ENCODE data around the gene TUBB2A. TPM values are rescaled to one million over a fixed set of nuclear protein-coding genes. Genes with fewer than 3 reads are reported as not detected.

The TUBB2A gene
- polyA plus RNA-seq, 1 of the 3 experiments (the other 2 are of a cell fraction): 199 TPM

DNA sequence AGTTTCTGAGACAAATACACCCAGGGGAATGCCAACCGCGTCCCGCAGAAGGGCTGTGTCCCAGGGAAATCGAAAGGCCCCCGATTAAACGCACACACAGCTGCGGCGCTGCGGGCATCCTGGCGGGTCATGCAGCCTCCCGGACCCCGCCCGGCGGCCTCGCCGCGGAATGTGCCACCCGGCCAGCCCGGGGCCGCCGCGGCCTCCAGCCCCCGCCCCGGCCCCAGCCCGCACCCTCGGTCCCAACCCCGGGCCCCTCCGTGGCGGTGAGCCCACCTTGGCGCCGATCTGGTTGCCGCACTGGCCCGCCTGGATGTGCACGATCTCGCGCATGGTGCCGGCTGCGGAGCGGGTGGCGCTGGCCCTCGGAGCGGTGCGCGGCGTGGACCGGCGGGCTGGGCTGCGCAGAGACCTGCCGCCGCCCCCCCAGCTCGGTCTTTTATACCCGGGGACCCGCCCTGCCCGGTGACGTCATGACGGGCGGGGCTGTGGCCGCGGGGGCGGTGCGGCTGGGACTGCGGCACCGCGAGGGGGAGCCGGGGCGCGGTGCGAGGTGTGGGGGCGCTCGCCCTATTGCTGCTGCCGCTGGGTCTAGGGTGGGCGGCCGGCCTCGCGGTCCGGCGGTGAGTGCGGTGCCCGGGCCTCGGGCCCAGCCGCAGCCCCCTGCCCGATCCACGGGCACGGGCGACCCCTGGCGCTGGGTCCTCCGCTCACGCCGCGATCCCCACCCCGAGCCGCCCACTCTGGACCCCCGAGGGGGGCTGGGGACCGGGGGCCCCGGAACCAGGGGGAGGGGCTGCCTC lies at the start of gene TUBB2A (continued):
- TF ChIP-seq, protein P1, sequence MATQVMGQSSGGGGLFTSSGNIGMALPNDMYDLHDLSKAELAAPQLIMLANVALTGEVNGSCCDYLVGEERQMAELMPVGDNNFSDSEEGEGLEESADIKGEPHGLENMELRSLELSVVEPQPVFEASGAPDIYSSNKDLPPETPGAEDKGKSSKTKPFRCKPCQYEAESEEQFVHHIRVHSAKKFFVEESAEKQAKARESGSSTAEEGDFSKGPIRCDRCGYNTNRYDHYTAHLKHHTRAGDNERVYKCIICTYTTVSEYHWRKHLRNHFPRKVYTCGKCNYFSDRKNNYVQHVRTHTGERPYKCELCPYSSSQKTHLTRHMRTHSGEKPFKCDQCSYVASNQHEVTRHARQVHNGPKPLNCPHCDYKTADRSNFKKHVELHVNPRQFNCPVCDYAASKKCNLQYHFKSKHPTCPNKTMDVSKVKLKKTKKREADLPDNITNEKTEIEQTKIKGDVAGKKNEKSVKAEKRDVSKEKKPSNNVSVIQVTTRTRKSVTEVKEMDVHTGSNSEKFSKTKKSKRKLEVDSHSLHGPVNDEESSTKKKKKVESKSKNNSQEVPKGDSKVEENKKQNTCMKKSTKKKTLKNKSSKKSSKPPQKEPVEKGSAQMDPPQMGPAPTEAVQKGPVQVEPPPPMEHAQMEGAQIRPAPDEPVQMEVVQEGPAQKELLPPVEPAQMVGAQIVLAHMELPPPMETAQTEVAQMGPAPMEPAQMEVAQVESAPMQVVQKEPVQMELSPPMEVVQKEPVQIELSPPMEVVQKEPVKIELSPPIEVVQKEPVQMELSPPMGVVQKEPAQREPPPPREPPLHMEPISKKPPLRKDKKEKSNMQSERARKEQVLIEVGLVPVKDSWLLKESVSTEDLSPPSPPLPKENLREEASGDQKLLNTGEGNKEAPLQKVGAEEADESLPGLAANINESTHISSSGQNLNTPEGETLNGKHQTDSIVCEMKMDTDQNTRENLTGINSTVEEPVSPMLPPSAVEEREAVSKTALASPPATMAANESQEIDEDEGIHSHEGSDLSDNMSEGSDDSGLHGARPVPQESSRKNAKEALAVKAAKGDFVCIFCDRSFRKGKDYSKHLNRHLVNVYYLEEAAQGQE (IDR thresholded peaks at IDR 0.05; ENCODE audit: low read depth, low read length): peak; percentile 45; the same call in 1 of the 2 replicates
- 0 out of 2 replicates have a peak, but pooled peaks have one; percentile 40 for TF ChIP-seq SIN3A (IDR thresholded peaks at IDR 0.05; ENCODE audit: borderline replicate concordance, low read depth, low read length)
- no peak; the same call in 1 of the 2 replicates for TF ChIP-seq RAD21 (IDR thresholded peaks at IDR 0.05; ENCODE audit: low read length)
- no peak for TF ChIP-seq GATA2 (CRISPR knock-in tag; IDR thresholded peaks at IDR 0.05)
- TF ChIP-seq ZBTB33 (IDR thresholded peaks at IDR 0.05; ENCODE audit: borderline replicate concordance, low read depth): no peak
- peak; percentile 93 for TF ChIP-seq TAF1 (IDR thresholded peaks at IDR 0.05; ENCODE audit: borderline replicate concordance, low read depth, low read length)
- TF ChIP-seq MXI1 (IDR thresholded peaks at IDR 0.05; ENCODE audit: low read depth, low read length): peak; percentile 72
- TF ChIP-seq SMC3 (IDR thresholded peaks at IDR 0.05; ENCODE audit: low read depth, low read length): peak; percentile 30; the same call in 1 of the 2 replicates
- TF ChIP-seq RCOR1 (IDR thresholded peaks at IDR 0.05; ENCODE audit: low read length): no peak
- no peak for TF ChIP-seq RXRA (IDR thresholded peaks at IDR 0.05; ENCODE audit: borderline replicate concordance, low read depth)
- TF ChIP-seq POLR2AphosphoS5 (IDR thresholded peaks at IDR 0.05; ENCODE audit: low read depth, low read length): peak; percentile 98

DNA sequence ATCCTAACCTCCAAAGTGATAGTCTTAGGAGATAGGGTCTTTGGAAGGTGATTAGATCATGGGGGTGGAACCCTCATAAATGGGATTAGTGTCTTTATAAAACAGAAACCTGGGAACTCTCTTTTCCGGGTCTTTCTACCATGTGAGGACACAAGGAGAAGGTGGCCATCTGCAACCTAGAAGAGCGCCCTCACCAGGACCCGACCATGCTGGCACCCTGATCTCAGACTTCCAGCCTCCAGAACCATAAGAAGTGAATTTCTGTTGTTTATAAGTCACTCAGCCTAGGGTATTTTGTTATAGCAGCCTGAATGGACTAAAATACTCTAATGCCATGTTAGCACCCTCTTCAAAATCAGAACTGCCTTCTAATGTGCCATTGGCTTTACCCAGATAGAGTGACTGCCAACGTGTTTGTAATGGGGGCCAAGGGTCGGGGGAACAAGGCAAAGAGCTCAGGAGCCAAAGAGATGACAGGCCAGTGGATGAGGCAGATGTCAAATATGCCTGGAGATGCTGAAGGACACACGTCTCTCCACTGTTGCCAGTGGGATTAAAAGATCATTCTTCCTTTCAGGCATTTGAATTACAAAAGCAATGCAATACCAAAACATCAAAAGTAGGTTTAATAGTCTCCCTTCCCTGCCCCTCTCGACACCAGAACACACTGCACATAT lies 49.1 kb upstream of the TUBB2A start:
- Histone ChIP-seq H3K4me1 (ENCODE audit: control insufficient read depth in 1 of 2, insufficient read depth in 2 of 2, low read depth in 1 of 2, low read length in 1 of 2) (peaks cover 12 to 25% of the 10 kb centered on the region in 2 experiments; a peak in 3 of 4 replicates), H3K4me2 (no peak overlapping the region), H3K36me3 (replicated peaks in 1 of 2; ENCODE audit: control insufficient read depth in 1 of 2, insufficient read depth in 2 of 2, low read length in 1 of 2) (no peaks in the 10 kb centered on the region), H4K20me1 (ENCODE audit: insufficient read depth) (no peaks in the 10 kb centered on the region), H2AFZ (ENCODE audit: low read depth) (no peak overlapping the region), H3K9me3 (no peaks in the 10 kb centered on the region), H3K9me2 (no peaks in the 10 kb centered on the region), H3K79me2 (ENCODE audit: insufficient read depth) (no peaks in the 10 kb centered on the region), H3K27me3 (ENCODE audit: insufficient read depth) (no peaks in the 10 kb centered on the region), H3K27ac (ENCODE audit: low read depth in 2 of 2, low read length in 1 of 2) (no peak overlapping the region), H3K9ac (no peak overlapping the region), H3F3A (replicated peaks; ENCODE audit: insufficient read depth) (peaks cover 19% of the 10 kb centered on the region), H3K4me3 (ENCODE audit: low read depth in 2 of 2, low read length in 1 of 2) (no peak overlapping the region)
- DNase-seq: no peak
- 89% methylated on average over 7 of the region's 7 CpGs for WGBS (ENCODE audit: low lambda C conversion rate)
- ChIA-PET POLR2A (no interaction called here), CTCF (interaction anchor here (2.8 kb wide), 1 partner anchor 49 kb away, joined by 10 read pairs; the partner anchor contains the start of gene TUBB2A)
- TF ChIP-seq EP300 (IDR thresholded peaks at IDR 0.05; ENCODE audit: borderline replicate concordance in 1 of 2, low read depth in 1 of 2, low read length in 1 of 2) (no peak), JUND (IDR thresholded peaks at IDR 0.05) (no peak), CTCF (IDR thresholded peaks at IDR 0.05) (no peak; the same call in 1 of the 2 replicates), TCF12 (IDR thresholded peaks at IDR 0.05) (no peak), MAX (IDR thresholded peaks at IDR 0.05; ENCODE audit: low read depth) (no peak), YY1 (IDR thresholded peaks at IDR 0.05; ENCODE audit: low read depth) (no peak)

Measured in SK-N-SH (cell line).